Mesendoderm (in vitro differentiated cells): ENCODE results near the gene BRPF1.

Experiments
- DNase-seq: peaks from one replicate; pipeline ENCODE4 v3.0.0; 2013
- H2AK5ac ChIP-seq: 2 replicates; pipeline ENCODE4 v1.6.1; 2013; ENCODE audit warnings: low read length, inconsistent platforms
- H2BK120ac ChIP-seq: 2 replicates; pipeline ENCODE4 v1.6.1; 2013; ENCODE audit warnings: low read depth, mild to moderate bottlenecking, low read length, moderate library complexity, mixed read lengths
- H2BK15ac ChIP-seq: replicated peaks from 2 replicates; pipeline ENCODE4 v1.6.1; 2013; ENCODE audit warnings: low read depth, mild to moderate bottlenecking, moderate library complexity
- H2BK5ac ChIP-seq: 2 replicates; pipeline ENCODE4 v1.6.1; 2013; ENCODE audit warnings: low read length, inconsistent platforms
- H3K18ac ChIP-seq: 2 replicates; pipeline ENCODE4 v1.6.1; 2013; ENCODE audit warnings: mild to moderate bottlenecking, low read length, mixed read lengths
- H3K23ac ChIP-seq: one replicate; pipeline ENCODE4 v1.6.1; 2013; ENCODE audit warnings: low read length
- H3K27ac ChIP-seq: 2 replicates; pipeline ENCODE4 v1.5.1; 2013; ENCODE audit warnings: low read depth, mild to moderate bottlenecking, inconsistent platforms, low read length, moderate library complexity
- H3K27me3 ChIP-seq: 2 replicates; pipeline ENCODE4 v1.6.1; 2013; ENCODE audit warnings: low read length, control low read depth, mild to moderate bottlenecking, inconsistent platforms; ENCODE audit not compliant: insufficient read depth, poor library complexity
- H3K36me3 ChIP-seq: 2 replicates; pipeline ENCODE4 v1.6.1; 2013; ENCODE audit warnings: low read length, inconsistent platforms; ENCODE audit not compliant: control insufficient read depth, insufficient read depth
- H3K4ac ChIP-seq: one replicate; pipeline ENCODE4 v1.6.1; 2013; ENCODE audit warnings: low read depth, mild to moderate bottlenecking, low read length, moderate library complexity
- H3K4me1 ChIP-seq: 2 replicates; pipeline ENCODE4 v1.6.1; 2013; ENCODE audit warnings: low read depth, low read length, inconsistent platforms; ENCODE audit not compliant: control insufficient read depth
- H3K4me2 ChIP-seq: 2 replicates; pipeline ENCODE4 v1.6.1; 2013; ENCODE audit warnings: low read length
- H3K4me3 ChIP-seq: 2 replicates; pipeline ENCODE4 v1.5.1; 2013; ENCODE audit warnings: mild to moderate bottlenecking, low read length
- H3K56ac ChIP-seq: one replicate; pipeline ENCODE4 v1.6.1; 2013; ENCODE audit warnings: low read length
- H3K79me1 ChIP-seq: 2 replicates; pipeline ENCODE4 v1.6.1; 2013; ENCODE audit warnings: low read length, inconsistent platforms
- H3K79me2 ChIP-seq: 2 replicates; pipeline ENCODE4 v1.6.1; 2013; ENCODE audit warnings: mild to moderate bottlenecking, low read length; ENCODE audit not compliant: control insufficient read depth, insufficient read depth
- H3K9ac ChIP-seq: 2 replicates; pipeline ENCODE4 v1.6.1; 2013; ENCODE audit warnings: low read length, inconsistent platforms
- H4K5ac ChIP-seq: one replicate; pipeline ENCODE4 v1.6.1; 2013; ENCODE audit warnings: low read length
- H4K8ac ChIP-seq: one replicate; pipeline ENCODE4 v1.6.1; 2013; ENCODE audit warnings: low read depth, mild to moderate bottlenecking, control low read depth, low read length, moderate library complexity
- WGBS: extraction: QIAGEN DNeasy Blood & Tissue Kit; methylation state at CpG from one replicate; pipeline ENCODE4 v1.1.7; 2013; ENCODE audit warnings: low lambda C conversion rate, missing lambda C conversion rate; ENCODE audit not compliant: insufficient coverage; ENCODE audit errors: extremely low coverage; 5-methylcytosine and 5-hydroxymethylcytosine counted together

BRPF1 gene

GRCh38 chr3:9795207-9795606 is 63.7 kb downstream of the BRPF1 start:
- no peak for DNase-seq

DNA sequence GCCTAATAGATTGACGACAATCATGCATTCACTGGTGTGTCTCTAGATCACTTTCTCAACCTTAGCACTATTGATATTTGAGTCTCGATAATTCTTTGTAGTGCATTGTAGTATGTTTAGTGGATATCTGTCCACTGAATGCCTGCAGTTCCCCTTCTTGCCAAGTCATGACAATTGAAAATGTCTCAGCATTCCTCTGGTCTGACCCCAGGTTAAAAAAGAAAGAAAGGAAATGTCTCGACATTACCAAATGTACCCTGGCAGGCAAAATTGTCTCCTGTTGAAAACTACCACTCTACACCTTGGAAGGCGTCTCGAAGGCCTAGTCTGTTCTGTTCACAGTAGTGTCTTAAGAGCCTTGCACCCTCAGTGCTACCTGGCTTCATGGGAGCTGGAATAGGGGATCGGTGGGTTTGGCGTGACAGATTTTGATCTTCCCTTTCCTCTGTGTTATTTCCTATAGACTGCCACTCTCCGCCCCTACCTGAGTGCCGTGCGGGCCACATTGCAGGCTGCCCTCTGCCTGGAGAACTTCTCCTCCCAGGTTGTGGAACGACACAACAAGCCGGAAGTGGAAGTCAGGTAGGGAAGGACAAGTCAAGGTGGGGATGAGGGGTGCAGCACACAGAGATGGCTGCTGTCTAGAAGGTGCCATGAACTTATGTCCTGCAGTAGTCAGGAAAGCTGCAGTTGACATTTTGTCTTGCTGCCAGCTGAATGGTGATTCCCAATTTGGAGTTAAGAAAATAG is 65.8 kb downstream of the BRPF1 start:
- no peak for DNase-seq
- Histone ChIP-seq H3K18ac (no peak overlapping the region), H3K4me3 (no peak overlapping the region), H4K5ac (no peak overlapping the region), H3K4ac (no peak overlapping the region), H3K27me3 (no peaks in the 10 kb centered on the region), H3K79me1 (peaks cover 17% of the 10 kb centered on the region), H3K4me2 (no peak overlapping the region), H4K8ac (no peak overlapping the region), H2AK5ac (no peak overlapping the region), H2BK120ac (no peak overlapping the region), H3K4me1 (no peaks in the 10 kb centered on the region), H2BK5ac (no peak overlapping the region), H3K56ac (no peak overlapping the region), H3K79me2 (peaks cover 21% of the 10 kb centered on the region), H3K27ac (no peak overlapping the region), H2BK15ac (no peak overlapping the region), H3K23ac (no peak overlapping the region), H3K36me3 (peaks cover 9% of the 10 kb centered on the region), H3K9ac (no peak overlapping the region)
- no CpG with 5 or more reads among the region's 12 CpGs for WGBS

More at GRCh38 chr3:9795207-9795606, 63.7 kb downstream of the BRPF1 start:
- Histone ChIP-seq H3K23ac (no peak overlapping the region), H3K18ac (no peak overlapping the region), H3K27ac (no peak overlapping the region), H3K27me3 (no peaks in the 10 kb centered on the region), H2AK5ac (no peak overlapping the region), H3K56ac (no peak overlapping the region), H4K5ac (no peak overlapping the region), H3K9ac (no peak overlapping the region), H3K4me3 (no peak overlapping the region), H3K4me1 (peaks cover 4% of the 10 kb centered on the region), H4K8ac (no peak overlapping the region), H3K36me3 (peaks cover 3% of the 10 kb centered on the region), H3K4me2 (no peak overlapping the region), H2BK5ac (no peak overlapping the region), H3K79me2 (peaks cover 24% of the 10 kb centered on the region), H3K79me1 (peaks cover 26% of the 10 kb centered on the region), H3K4ac (no peak overlapping the region), H2BK15ac (no peak overlapping the region), H2BK120ac (no peak overlapping the region)
- no CpG with 5 or more reads among the region's 5 CpGs for WGBS
